GM03348 (cell line): ENCODE data around the gene FOXJ1.

ENCODE experiments used
- DNase-seq: peaks from one replicate; pipeline ENCODE4 v3.0.0; 2012; ENCODE audit warnings: low spot score

FOXJ1 gene

GRCh38 chr17:76140661-76141211 lies 309 bp downstream of the FOXJ1 start:
- DNase-seq, result no peak

GRCh38 chr17:76139801-76140660 lies 1.0 kb downstream of the FOXJ1 start:
- DNase-seq, result no peak

GRCh38 chr17:76138896-76139752 lies 1.9 kb downstream of the FOXJ1 start:
- no peak for DNase-seq

GRCh38 chr17:76138234-76138895 lies 2.7 kb downstream of the FOXJ1 start:
- no peak for DNase-seq

GRCh38 chr17:76137351-76138233 lies 3.5 kb downstream of the FOXJ1 start:
- DNase-seq, result no peak

- no peak for DNase-seq
Measured at GRCh38 chr17:76137001-76137350, 4.1 kb downstream of the FOXJ1 start.

- no peak for DNase-seq
Measured at GRCh38 chr17:76136276-76137000, 4.6 kb downstream of the FOXJ1 start.

GRCh38 chr17:76135810-76136188 lies 5.2 kb downstream of the FOXJ1 start:
- DNase-seq, result no peak

- no peak for DNase-seq
Measured at GRCh38 chr17:76134911-76135809, 5.9 kb downstream of the FOXJ1 start.

- DNase-seq, result no peak
Measured at GRCh38 chr17:76132574-76133338, 8.3 kb downstream of the FOXJ1 start.

- no peak for DNase-seq
Measured at GRCh38 chr17:76131692-76132573, 9.1 kb downstream of the FOXJ1 start.

GRCh38 chr17:76131051-76131691 lies 9.9 kb downstream of the FOXJ1 start:
- DNase-seq, result no peak

GRCh38 chr17:76130473-76130872 lies 10.6 kb downstream of the FOXJ1 start:
- no peak for DNase-seq

GRCh38 chr17:76125922-76126321 lies 15.1 kb downstream of the FOXJ1 start:
- DNase-seq, result no peak

- DNase-seq, result no peak
Measured at GRCh38 chr17:76125391-76125675, 15.7 kb downstream of the FOXJ1 start.

GRCh38 chr17:76124582-76125390 lies 16.3 kb downstream of the FOXJ1 start:
- DNase-seq, result no peak
